KG1 (cell line): ENCODE results near the gene NBAS.
A peak's percentile ranks its signal among the peaks of the same experiment; 100 is the strongest.

Experiments used
- DNase-seq: peaks from one replicate; lab custom pipeline; 2025; lab: John Stamatoyannopoulos, UW

The NBAS gene

GRCh38 chr2:15591373-15591691 is 30.2 kb upstream of the NBAS start:
- DNase-seq: no peak

DNA sequence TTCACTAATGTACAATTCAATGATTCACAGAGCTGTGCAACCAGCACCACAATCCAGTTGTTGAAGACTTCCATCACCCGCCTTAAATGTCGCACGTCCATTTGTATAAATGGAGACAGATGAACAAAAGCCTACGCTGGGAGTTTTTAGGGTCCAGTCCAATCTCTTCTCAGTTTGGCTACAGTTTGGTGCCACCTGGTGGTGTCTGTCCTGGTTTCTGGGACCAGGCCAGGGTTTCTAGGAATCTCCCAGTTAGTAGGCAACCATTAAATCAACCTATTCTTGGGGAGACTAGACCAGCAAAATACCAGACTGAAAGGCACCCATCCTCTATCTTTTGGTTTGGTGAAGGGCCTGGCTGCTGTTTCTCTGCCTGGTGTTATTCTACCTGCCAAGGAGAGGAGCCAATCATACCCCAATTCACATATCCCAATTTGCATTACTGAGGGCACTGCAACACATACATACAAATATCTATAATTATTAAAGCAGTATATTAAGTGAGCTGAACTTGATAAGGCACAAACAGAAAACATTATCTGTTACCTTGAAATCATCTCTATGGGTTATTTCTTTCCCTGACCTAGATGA is 27.3 kb upstream of the NBAS start:
- peak; percentile 32 for DNase-seq

DNA sequence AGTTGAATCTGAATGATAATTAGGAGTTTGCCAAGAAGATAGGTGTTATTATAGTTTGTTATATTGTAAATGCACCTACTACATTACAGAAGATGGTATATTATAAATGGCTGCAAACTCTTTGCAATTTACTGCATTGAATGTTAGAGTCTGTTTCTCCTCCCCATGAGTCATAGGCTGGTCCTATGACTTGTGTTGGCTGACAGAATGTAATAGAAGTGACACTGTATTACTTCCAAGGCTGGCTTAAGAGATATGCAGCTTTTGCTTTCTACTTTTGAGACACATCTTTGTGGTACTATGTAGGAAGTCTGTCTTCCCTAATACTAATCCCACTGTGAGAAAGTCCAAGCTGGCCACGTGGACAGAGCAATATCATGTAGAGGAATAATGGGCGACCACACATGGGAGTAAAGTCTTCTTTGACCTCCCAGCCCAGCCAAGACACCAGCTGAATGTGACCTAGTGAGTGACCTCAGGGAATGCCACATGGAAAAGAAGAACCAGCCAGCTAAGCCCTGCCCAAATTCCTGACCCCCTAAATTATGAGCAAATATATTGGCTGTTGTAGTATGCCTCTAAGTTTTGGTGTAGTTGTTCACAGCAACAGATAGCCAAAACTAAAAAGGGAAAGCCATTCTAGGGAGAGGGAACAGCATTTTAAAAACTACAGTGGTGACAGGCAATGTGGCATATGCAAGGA is 23.8 kb upstream of the NBAS start:
- DNase-seq: no peak

- no peak for DNase-seq
Measured at GRCh38 chr2:15584316-15584715, 23.2 kb upstream of the NBAS start.

DNA sequence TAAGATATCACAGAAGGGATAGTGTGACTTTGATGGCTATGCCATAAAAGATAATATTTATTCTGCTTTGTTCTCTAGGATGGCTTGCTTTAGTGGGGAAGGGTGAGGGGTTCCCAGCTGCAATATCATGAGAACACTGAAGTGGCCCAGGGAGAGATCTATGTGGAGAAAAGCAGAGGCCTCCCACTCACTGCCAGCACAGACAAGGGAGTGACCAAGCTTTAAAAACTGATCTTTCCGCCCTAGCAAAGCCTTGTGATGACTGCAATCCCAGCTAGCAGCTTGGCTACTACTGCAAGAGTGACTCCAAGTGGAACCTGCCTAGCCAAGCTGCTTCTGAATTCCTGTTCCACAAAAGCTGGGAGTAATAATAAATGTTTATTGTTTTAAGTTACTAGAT is 22.7 kb upstream of the NBAS start:
- DNase-seq: no peak

- DNase-seq: no peak
Measured at GRCh38 chr2:15582710-15583357, 21.7 kb upstream of the NBAS start.

DNA sequence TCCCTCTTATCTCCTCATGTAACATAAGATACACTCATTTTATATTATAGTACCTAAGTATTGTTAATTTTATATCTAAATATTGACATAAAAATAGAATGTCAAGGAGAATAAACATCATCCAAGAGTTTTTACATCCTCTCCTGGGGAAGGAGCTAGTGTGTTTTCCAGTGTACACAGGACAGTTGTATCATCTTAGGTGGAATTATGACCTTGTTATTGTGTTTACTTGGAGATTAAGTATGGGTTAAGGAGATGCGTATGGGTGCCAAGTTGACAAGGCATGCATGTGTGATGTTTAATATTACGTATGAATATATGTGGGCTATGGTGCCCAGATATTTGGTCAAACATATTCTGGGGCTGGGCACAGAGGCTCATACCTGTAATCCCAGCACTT is 19.3 kb upstream of the NBAS start:
- no peak for DNase-seq

- no peak for DNase-seq
Measured at GRCh38 chr2:15579641-15580040, 18.5 kb upstream of the NBAS start.

GRCh38 chr2:15577071-15577735 is 16.1 kb upstream of the NBAS start:
- peak; percentile 57 for DNase-seq

DNA sequence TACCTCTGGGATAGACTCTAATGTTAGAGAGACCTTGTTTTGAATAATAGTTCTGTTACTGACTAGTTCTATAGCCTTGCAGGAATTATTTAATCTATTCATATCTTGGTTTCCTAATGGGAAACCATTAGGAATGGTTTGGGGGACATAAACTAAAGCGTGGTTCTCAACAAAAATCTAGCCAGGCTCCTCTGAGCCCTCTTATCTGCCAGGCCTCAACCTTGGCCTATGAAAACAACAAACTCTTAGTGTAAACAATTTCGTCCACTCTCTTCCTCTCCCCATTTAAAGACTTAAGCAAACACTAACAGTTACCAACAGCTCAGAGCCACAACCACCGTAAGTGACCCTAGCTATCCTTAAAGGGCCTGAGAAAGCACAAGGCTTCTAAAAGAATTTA is 10.6 kb upstream of the NBAS start:
- no peak for DNase-seq

GRCh38 chr2:15570104-15570503 is 9.0 kb upstream of the NBAS start:
- no peak for DNase-seq

GRCh38 chr2:15568874-15569273 is 7.7 kb upstream of the NBAS start:
- no peak for DNase-seq

GRCh38 chr2:15566912-15567311 is 5.8 kb upstream of the NBAS start:
- DNase-seq: no peak

DNA sequence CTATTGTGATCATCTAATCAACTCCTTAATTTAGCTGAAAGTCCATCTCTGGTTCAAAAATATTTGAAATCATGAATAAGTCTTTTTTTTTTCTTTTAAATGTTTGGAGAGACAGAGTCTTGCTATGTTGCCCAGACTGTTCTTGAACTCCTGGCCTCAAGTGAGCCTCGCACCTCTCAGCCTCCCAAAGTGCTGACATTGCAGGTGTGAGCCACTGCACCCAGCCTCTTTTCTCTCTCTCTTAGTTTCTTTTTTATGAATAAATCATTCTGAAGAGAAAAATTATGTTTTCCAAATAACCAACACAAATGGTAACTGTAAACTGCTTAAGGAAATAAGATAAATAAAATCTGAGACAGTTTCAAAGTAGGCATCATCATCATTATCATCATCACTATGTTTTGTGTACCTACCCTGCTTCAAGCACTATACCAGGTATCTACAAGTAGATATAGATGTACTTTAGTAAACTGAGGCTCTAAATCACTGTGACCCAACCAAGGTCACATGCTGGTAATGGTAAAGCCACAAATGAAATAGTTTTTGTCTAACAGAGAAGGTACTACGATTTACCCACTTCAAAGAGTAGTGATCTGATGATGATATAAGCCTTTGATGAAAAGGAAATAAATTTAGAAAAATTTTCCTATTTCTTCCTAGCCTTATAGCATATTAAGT is 5.0 kb upstream of the NBAS start:
- DNase-seq: no peak

GRCh38 chr2:15565392-15565791 is 4.3 kb upstream of the NBAS start:
- no peak for DNase-seq

DNA sequence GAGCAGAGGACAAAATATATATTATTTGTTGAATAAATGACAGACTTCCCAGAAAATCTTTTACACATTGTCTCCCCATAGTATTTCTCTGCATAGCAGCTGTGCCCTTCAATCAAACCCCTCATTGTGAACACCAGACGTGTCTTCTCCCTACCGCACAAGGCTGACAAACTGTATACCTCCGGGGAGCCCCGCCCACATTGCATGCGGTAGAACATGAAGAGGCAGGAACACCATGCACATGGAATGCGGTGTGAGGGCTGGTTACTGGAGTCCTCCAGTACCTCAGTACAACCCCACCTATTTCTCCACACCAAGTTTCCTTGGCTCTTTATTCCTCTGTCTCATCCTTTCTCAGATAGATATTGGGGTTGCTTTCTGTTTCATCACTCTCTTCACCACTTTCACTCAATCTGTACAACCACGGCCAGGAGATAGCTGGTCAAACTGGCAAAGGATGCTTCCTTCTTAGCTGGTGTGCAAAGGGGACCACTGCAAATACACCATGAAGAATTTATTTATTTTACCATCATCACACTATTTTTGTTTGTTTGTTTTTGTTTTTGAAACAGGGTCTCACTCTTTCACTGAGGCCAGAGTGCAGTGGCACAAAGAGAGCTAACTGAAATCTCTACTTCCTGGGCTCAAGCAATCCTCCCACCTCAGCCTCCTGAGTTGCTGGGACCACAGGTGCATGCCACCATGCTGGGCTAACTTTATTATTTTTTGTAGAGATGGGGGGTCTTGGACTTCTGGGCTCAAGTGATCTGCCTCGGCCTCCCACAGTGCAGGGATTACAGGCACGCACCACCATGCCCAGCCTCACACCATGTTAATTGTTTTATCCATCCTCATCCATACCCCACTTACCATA is 2.3 kb upstream of the NBAS start:
- DNase-seq: no peak

GRCh38 chr2:15562354-15563031 is 1.4 kb upstream of the NBAS start:
- no peak for DNase-seq

DNA sequence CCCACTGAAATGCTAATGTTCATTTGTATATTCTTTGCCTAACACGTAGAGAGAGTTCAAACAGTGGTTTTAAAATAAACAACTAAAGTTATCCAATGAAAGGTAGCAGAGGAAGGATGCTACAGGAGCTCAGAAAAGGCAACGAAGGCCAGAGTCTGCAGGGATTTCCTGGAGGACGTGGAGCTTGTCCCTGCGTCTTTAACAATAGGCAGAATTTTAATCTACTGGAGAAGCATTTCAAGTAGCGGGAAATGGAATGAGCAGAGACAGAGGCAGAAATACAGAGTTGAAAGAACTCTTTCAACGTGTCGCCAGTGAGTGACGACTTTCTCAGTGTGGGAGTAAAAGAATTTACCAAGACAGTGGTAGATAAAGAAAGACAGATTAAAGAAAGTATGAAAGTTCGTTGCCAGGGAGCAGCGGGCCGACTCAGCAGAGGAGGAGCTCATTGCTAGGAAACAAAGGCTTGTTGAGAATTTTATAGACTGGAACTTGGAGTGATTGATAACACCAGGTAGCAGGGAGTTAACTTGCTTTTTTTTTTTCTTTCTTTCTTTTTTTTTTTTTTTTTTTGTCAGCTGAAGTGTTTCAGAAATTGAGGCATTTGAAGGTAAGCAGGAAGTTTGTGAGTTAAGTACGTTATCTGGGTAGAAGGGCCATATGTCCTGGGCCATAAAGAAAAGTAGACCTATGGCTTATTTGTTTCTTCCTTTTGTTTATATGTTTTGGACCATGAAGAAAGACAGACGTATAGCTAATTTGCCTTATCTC is 625 bp upstream of the NBAS start:
- DNase-seq: peak; percentile 31

- peak; percentile 43 for DNase-seq
Measured at GRCh38 chr2:15560140-15560987, 770 bp downstream of the NBAS start.
